HepG2 (cell line): ENCODE results near the gene FGA. TPM values are rescaled to one million over a fixed set of nuclear protein-coding genes. Genes with fewer than 3 reads are reported as not detected.
A peak's percentile ranks its signal among the peaks of the same experiment; 100 is the strongest.

Source experiments
- FOXM1 ChIP-seq: sonication (generic); formaldehyde crosslinking; IDR thresholded peaks from 2 replicates; pipeline ENCODE4 v1.5.0; 2020; ENCODE audit warnings: missing genetic modification reagents
- HDAC6 ChIP-seq: fragments of 200-600 bp; sonication (generic); IDR thresholded peaks from 2 replicates; pipeline ENCODE4 v1.7.0; 2017; ENCODE audit warnings: mild to moderate bottlenecking, antibody characterized with exemption, low read length, low read depth
- HNF4G ChIP-seq, 2 experiments: sonication (generic) in 1 of 2; formaldehyde crosslinking in 1 of 2; IDR thresholded peaks; 2 replicates each; pipeline versions ENCODE4 v1.4.0 to v1.6.1; 2011 to 2020; ENCODE audit warnings: borderline replicate concordance in 2 of 2, low read depth in 2 of 2, mild to moderate bottlenecking in 2 of 2, low read length in 1 of 2, missing genetic modification reagents in 1 of 2, moderate library complexity in 1 of 2
- MXD4 ChIP-seq: IDR thresholded peaks from 2 replicates; pipeline ENCODE4 v1.6.1; 2016; ENCODE audit warnings: mild to moderate bottlenecking, missing biosample characterization, missing genetic modification reagents
- NONO ChIP-seq, 2 experiments: fragments of 450-650 bp in 1 of 2; sonication (generic) in 1 of 2; formaldehyde crosslinking in 1 of 2; IDR thresholded peaks in 1 of 2; conservative IDR thresholded peaks in 1 of 2; 2 replicates each; pipeline versions ENCODE4 v1.6.1 to v1.8.0; 2017 to 2022; ENCODE audit warnings: mild to moderate bottlenecking in 1 of 2, missing genetic modification reagents in 1 of 2, moderate library complexity in 1 of 2
- NR2C2 ChIP-seq: sonication (generic); formaldehyde crosslinking; IDR thresholded peaks from 2 replicates; pipeline ENCODE4 v1.4.0; 2020; ENCODE audit warnings: missing genetic modification reagents, mild to moderate bottlenecking, moderate library complexity, borderline replicate concordance
- TEAD3 ChIP-seq: optimal IDR thresholded peaks from 2 replicates; pipeline ENCODE3; 2016; ENCODE audit warnings: borderline replicate concordance
- ZBTB38 ChIP-seq: sonication (generic); formaldehyde crosslinking; IDR thresholded peaks from 2 replicates; pipeline ENCODE4 v1.5.1; 2020; ENCODE audit warnings: mild to moderate bottlenecking, missing genetic modification reagents
- ZNF350 ChIP-seq: sonication (generic); formaldehyde crosslinking; IDR thresholded peaks from 2 replicates; pipeline ENCODE4 v1.4.0; 2020; ENCODE audit warnings: mild to moderate bottlenecking, low read depth, missing genetic modification reagents, borderline replicate concordance
- polyA plus RNA-seq, 8 experiments: library from polyadenylated mRNA; depleted of rRNA in 3 of 8; stranded (reverse) in 7 of 8; unstranded in 1 of 8; fragments of >200 nt; fragmentation: Illumina TruSeq in 4 of 8; extraction: Trizol in 4 of 8; gene quantifications; 2 replicates each; pipeline versions ENCODE4 v1.2.1 to v1.2.3, GENCODE V29; 2011 to 2016; ENCODE audit warnings: low read depth in 4 of 8, missing spikeins in 1 of 8, mixed read lengths in 1 of 8; ENCODE audit not compliant: insufficient read depth in 1 of 8
- total RNA-seq, 5 experiments: library from RNA; depleted of rRNA; stranded (reverse); fragments of >200 nt; fragmentation: Illumina TruSeq; extraction: Trizol; gene quantifications; 2 replicates each; pipeline ENCODE4 v1.2.3, GENCODE V29; 2016; ENCODE audit warnings: low read depth in 1 of 5
- TF ChIP-seq, protein P1 (sequence below): sonication (generic); formaldehyde crosslinking; IDR thresholded peaks from 2 replicates; pipeline ENCODE4 v1.4.0; 2020; ENCODE audit warnings: missing genetic modification reagents
- TF ChIP-seq, protein P2 (sequence below): sonication (generic); formaldehyde crosslinking; IDR thresholded peaks from 2 replicates; pipeline ENCODE4 v1.4.0; 2020; ENCODE audit warnings: missing genetic modification reagents

FGA gene
- total and polyA plus RNA-seq, 2 of the 13 experiments (the other 11 are each of a cell fraction or from before 2014, with no cell fraction given) = 640 to 1,523 TPM

DNA sequence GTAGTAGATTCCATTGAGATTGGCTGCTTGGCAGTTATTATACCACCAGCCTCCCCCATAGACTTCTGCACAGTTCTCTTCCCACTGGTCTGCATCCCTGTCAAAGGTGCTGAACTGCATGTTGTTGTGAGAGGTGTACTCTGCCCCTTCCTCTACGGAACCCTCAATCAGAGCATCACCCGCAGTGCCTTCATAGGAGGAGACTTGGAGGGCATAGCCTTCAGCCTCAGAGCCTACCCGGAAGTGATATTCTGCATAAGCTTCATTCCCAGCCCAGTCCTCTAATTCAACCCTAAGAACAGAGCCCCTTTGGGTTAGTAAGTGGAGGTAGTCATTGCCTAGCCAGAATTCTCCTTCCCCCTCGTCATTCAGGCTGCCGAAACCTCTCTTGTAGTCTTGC, 6.3 kb downstream of the FGA start (continued):
- TF ChIP-seq TEAD3 (CRISPR knock-in tag) (peak; percentile 27), ZNF350 (CRISPR knock-in tag) (0 out of 2 replicates have a peak, but pooled peaks have one; percentile 33), FOXM1 (no peak), NONO (IDR thresholded peaks at IDR 0.05) (no peak), NONO (CRISPR knock-in tag; conservative IDR thresholded peaks at IDR 0.05) (0 out of 2 replicates have a peak, but pooled peaks have one; percentile 24), MXD4 (no peak), HDAC6 (no peak), NR2C2 (CRISPR knock-in tag) (no peak), ZBTB38 (peak; percentile 66; the same call in 1 of the 2 replicates), HNF4G (IDR thresholded peaks at IDR 0.05; ENCODE audit: borderline replicate concordance, low read depth, low read length) (no peak), HNF4G (CRISPR knock-in tag; IDR thresholded peaks at IDR 0.05; ENCODE audit: borderline replicate concordance, low read depth) (no peak)
- TF ChIP-seq, protein P1, sequence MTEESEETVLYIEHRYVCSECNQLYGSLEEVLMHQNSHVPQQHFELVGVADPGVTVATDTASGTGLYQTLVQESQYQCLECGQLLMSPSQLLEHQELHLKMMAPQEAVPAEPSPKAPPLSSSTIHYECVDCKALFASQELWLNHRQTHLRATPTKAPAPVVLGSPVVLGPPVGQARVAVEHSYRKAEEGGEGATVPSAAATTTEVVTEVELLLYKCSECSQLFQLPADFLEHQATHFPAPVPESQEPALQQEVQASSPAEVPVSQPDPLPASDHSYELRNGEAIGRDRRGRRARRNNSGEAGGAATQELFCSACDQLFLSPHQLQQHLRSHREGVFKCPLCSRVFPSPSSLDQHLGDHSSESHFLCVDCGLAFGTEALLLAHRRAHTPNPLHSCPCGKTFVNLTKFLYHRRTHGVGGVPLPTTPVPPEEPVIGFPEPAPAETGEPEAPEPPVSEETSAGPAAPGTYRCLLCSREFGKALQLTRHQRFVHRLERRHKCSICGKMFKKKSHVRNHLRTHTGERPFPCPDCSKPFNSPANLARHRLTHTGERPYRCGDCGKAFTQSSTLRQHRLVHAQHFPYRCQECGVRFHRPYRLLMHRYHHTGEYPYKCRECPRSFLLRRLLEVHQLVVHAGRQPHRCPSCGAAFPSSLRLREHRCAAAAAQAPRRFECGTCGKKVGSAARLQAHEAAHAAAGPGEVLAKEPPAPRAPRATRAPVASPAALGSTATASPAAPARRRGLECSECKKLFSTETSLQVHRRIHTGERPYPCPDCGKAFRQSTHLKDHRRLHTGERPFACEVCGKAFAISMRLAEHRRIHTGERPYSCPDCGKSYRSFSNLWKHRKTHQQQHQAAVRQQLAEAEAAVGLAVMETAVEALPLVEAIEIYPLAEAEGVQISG (CRISPR knock-in tag) = 0 out of 2 replicates have a peak, but pooled peaks have one; percentile 18
- TF ChIP-seq, protein P2, sequence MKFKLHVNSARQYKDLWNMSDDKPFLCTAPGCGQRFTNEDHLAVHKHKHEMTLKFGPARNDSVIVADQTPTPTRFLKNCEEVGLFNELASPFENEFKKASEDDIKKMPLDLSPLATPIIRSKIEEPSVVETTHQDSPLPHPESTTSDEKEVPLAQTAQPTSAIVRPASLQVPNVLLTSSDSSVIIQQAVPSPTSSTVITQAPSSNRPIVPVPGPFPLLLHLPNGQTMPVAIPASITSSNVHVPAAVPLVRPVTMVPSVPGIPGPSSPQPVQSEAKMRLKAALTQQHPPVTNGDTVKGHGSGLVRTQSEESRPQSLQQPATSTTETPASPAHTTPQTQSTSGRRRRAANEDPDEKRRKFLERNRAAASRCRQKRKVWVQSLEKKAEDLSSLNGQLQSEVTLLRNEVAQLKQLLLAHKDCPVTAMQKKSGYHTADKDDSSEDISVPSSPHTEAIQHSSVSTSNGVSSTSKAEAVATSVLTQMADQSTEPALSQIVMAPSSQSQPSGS (CRISPR knock-in tag) = no peak
